LNCAP (cell line): ENCODE data around the gene C1QTNF5.

Source experiments
- TF ChIP-seq, protein P1 (sequence below): fragments of 450-650 bp; IDR thresholded peaks from 2 replicates; pipeline ENCODE4 v1.5.1; 2017; ENCODE audit warnings: mild to moderate bottlenecking

C1QTNF5 gene

DNA sequence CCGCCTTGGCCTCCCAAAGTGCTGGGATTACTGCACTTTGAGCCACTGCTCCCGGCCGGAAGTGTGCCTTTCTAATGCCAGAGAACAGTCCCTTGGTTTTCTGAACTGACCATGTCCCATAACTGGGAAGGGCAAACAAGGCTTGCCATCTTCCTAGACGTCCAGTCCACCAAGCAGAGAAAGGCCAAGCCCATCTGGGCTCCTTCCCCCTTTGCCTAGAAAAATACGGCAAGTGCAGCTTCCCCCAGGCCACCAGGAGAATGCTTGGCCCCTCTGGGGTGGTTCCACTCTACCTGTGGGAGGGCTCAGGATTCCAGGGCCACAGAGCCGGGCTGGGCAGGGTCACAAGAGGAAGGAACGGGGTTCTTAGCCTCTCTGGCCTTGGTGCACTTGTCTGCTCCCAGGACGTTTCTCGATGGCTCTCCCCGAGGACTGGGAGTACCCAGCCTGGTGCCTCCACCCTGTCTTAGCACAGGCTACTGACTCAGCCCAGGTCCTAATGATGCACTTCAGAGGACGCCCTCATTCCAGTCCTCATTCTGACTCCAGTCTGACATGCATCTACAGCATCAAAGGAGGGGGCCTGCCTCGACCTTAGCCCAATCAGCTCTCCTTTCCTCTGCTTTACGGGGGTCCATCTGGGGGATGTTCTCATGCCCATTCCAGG, 39.6 kb upstream of the C1QTNF5 start:
- TF ChIP-seq, protein P1, sequence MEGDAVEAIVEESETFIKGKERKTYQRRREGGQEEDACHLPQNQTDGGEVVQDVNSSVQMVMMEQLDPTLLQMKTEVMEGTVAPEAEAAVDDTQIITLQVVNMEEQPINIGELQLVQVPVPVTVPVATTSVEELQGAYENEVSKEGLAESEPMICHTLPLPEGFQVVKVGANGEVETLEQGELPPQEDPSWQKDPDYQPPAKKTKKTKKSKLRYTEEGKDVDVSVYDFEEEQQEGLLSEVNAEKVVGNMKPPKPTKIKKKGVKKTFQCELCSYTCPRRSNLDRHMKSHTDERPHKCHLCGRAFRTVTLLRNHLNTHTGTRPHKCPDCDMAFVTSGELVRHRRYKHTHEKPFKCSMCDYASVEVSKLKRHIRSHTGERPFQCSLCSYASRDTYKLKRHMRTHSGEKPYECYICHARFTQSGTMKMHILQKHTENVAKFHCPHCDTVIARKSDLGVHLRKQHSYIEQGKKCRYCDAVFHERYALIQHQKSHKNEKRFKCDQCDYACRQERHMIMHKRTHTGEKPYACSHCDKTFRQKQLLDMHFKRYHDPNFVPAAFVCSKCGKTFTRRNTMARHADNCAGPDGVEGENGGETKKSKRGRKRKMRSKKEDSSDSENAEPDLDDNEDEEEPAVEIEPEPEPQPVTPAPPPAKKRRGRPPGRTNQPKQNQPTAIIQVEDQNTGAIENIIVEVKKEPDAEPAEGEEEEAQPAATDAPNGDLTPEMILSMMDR: no peak

DNA sequence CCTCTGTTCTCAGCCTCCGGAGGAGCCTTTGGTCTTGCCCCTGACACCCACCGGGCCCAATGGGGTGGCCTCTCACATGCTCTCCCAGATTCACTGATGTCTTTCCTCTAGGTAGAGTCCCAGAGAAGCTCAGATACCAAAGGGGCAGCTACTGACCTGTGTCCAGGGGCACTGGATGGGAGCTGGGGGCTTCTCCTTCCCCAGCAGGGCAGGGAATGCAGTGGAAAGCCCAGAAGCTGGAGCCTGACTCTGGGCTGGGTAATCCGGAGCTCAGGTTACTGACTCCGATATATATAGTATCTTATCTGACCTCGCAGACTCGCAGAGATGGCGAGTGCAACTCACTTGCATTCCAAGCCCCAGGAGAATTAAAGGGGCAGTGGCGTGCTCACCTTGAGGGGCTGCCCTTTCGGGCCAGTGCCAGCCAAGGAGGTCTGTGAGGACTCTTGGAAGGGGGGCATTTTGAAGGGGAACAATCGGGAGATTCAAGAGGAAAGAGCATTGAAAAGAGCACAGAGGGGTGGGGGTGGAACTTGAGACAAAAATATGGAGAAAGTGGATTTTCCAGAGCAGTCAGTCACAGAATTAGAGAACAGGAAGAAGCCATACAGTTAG, 38.3 kb upstream of the C1QTNF5 start:
- TF ChIP-seq, protein P1: no peak

DNA sequence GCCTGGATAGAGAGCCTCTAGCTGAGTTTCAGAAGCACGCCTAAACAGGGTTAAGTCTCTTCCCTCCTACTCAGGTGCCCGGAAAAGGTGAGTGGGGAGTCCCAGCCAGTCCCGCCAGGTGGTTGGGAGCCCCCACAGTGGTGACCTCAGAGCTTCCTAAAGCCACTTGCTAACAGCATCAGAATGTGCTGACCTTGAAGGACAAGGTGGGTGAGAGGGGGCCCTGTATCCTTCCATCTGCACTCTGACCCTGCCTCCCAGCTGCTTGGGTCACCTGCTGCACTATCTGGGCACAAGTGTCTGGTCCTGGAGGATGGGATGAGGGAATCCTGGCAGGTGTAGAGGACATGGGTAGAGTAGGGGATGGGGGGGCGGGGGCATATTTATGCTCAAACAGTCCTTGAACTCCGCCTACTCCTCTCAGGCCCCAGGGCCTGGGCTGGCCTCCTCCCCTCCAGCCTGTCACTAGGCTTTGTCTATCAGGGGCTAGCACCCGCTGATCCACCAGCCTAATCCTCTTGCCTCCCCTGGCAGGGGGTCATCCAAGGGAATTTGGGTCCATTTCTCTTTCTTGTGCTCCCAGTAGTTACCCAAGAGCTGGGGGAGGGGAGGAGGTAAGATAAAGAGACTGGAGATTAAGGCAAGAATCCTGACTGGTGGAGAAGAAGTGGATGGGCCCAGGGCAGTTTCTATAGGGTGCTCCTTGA, 37.4 kb upstream of the C1QTNF5 start:
- TF ChIP-seq, protein P1: no peak

DNA sequence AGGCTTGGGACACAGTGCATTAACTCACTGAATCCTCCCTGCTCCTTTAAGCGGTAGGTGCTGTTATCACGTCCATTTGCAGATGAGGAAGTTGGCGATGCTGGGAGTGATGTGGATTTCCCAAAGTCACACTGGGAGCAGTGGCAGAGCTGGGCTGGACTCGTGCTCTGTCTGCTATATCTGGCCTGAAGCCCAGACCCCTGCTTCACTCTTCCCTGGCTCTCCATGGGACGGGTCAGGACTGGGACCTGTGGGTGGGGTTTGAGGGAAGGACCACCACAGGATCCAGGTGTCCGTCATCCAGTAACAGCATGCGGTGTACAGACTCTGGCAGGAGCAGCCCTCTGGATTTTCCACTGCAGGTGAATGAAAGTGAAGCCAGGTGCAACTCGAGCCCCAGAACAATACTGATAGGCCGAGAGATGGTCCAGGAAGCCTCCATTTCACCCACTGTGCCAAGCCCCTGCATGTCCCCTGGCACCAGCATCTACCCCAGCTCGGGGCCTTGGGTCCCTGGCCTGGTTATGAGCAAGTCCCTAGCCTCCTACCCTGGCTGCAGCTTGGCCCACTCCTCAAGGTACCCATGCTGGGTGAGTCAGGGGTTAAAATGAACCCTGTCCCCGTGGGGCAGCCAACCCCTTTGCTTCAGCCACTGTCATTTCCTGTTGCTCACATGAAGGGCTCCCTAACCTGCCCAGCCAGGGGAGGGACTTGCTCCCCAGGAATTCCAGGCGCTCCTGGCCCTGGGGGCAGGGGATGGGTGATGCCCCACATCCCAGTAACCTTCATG, 36.6 kb upstream of the C1QTNF5 start:
- TF ChIP-seq, protein P1: no peak

DNA sequence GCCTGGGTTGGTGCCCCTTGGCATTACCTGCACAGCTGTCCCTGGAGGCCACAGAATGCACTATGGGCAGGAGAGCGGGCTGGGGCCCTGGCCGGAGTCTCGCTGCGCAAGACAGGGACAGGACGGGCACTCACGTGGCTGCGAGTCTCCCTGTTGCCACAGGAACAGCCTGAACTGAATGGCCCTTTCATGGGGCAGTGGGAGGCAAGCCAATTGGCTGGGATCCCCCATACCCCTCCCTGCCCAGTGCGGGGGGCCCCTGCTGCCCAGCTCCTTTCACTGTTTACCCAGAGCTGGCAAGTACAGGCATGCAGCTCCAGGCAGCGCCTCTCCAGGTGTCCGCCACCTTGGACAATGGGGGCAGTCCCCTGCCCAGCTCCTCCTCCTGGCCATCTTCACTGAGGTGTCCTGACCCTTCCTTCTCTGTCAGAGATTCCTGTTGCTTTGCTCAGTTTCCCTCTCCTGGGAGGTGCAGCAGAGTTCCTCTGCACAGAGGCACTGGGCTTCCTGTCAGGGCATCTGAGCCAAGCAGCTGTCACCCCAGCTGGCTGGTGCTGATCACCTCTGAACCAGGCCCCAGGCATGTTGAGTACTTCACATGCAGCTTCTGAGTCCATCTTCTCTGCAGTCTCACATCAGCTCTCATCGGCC, 35.6 kb upstream of the C1QTNF5 start:
- TF ChIP-seq, protein P1: no peak

DNA sequence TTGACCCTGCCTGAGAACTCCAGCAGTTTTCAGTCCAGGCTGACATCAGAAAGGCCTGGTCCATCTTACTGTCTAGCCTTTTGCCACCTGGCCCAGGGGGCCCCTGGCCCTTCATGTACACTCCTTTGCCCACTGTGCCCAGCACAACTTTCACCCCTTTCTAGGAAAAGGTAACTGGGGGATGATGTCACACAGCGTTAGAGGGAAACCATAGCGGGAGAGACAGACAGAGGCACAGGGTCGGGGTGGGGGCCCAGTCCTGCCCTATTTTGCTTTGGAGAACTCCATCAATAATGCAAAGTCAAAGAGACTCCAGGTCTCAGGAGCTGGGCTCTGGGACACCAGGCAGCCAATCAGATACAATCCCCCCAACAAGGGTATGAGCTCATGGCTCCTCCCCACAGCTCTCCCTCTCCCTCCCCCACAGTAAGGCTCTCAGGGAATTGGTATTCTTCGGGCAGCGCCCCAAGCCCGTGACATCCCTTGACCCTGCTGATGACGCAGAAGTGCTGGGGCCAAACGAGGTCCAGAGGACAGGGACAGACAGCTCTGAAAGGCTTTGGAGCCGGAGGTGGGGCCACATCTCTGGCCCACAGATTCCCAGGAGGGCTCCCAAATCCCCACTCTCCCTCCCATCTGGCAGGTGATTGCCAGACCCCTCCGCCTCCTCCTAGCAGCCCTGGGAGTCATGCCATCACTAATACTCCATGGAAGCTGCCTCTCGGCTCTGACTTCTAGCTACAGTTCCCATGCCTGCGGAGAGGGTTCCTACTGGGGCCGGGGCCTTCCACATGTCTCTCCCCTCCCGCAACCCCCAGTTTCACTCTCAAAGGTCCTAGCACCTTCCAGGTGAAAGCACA, 34.9 kb upstream of the C1QTNF5 start:
- TF ChIP-seq, protein P1: no peak
